Neuronal stem cell (in vitro differentiated cells): Measurements from ENCODE around the gene INPP5B.
"Not testable (repeated sequence)": the region's sequence is repeated elsewhere in the genome, so short reads cannot be mapped to it uniquely, and the experiment has no call there.

Source experiments
- DNase-seq: peaks from one replicate; pipeline ENCODE4 v3.0.0-alpha.2; 2013; ENCODE audit warnings: low spot score
- H2AFZ ChIP-seq: one replicate; pipeline ENCODE4 v1.6.1; 2013; ENCODE audit warnings: mild to moderate bottlenecking, low read length, inconsistent platforms
- H2AK5ac ChIP-seq: 2 replicates; pipeline ENCODE4 v1.6.1; 2013; ENCODE audit warnings: low read depth, mild to moderate bottlenecking, inconsistent platforms, low read length, moderate library complexity, mixed read lengths
- H2BK120ac ChIP-seq: 2 replicates; pipeline ENCODE4 v1.6.1; 2013; ENCODE audit warnings: low read depth, mild to moderate bottlenecking, inconsistent platforms, low read length, moderate library complexity, mixed read lengths
- H2BK12ac ChIP-seq: one replicate; pipeline ENCODE4 v1.6.1; 2013; ENCODE audit warnings: low read length, inconsistent platforms
- H2BK15ac ChIP-seq: 2 replicates; pipeline ENCODE4 v1.6.1; 2013; ENCODE audit warnings: mild to moderate bottlenecking, low read length, inconsistent platforms, mixed read lengths
- H2BK5ac ChIP-seq: one replicate; pipeline ENCODE4 v1.6.1; 2013; ENCODE audit warnings: inconsistent platforms, mild to moderate bottlenecking, low read length, moderate library complexity
- H3K14ac ChIP-seq: one replicate; pipeline ENCODE4 v1.6.1; 2013; ENCODE audit warnings: low read length, inconsistent platforms
- H3K18ac ChIP-seq: 2 replicates; pipeline ENCODE4 v1.6.1; 2013; ENCODE audit warnings: low read length, inconsistent platforms
- H3K23ac ChIP-seq: 2 replicates; pipeline ENCODE4 v1.6.1; 2013; ENCODE audit warnings: low read depth, mild to moderate bottlenecking, mixed read lengths, low read length, inconsistent platforms; ENCODE audit not compliant: poor library complexity
- H3K27ac ChIP-seq: replicated peaks from 3 replicates; pipeline ENCODE4 v1.5.1; 2013; ENCODE audit warnings: low read length, inconsistent platforms
- H3K27me3 ChIP-seq, 3 experiments: 2 replicates each; pipeline ENCODE4 v1.6.1; 2013; ENCODE audit warnings: low read length in 3 of 3, mild to moderate bottlenecking in 2 of 3, inconsistent platforms in 1 of 3, low read depth in 1 of 3, mixed read lengths in 1 of 3, moderate library complexity in 1 of 3; ENCODE audit not compliant: control insufficient read depth in 3 of 3, insufficient read depth in 3 of 3
- H3K36me3 ChIP-seq, 2 donors: replicated peaks in 1 of 2; 2 replicates each; pipeline ENCODE4 v1.6.1; 2013; ENCODE audit warnings: low read length in 2 of 2; ENCODE audit not compliant: control insufficient read depth in 2 of 2, insufficient read depth in 2 of 2
- H3K4ac ChIP-seq: 2 replicates; pipeline ENCODE4 v1.6.1; 2013; ENCODE audit warnings: inconsistent platforms, mild to moderate bottlenecking, low read length, moderate library complexity
- H3K4me1 ChIP-seq, 2 donors: 1 replicate in 1 of 2; 2 replicates in 1 of 2; pipeline ENCODE4 v1.6.1; 2013; ENCODE audit warnings: low read length in 2 of 2, low read depth in 1 of 2; ENCODE audit not compliant: control insufficient read depth in 2 of 2, insufficient read depth in 1 of 2
- H3K4me2 ChIP-seq: one replicate; pipeline ENCODE4 v1.6.1; 2013; ENCODE audit warnings: mild to moderate bottlenecking, low read length, inconsistent platforms; ENCODE audit not compliant: insufficient read depth, poor library complexity, severe bottlenecking
- H3K4me3 ChIP-seq, 2 donors: 2 replicates each; pipeline ENCODE4 v1.5.1; 2013; ENCODE audit warnings: low read length in 2 of 2, mild to moderate bottlenecking in 2 of 2, inconsistent platforms in 1 of 2, moderate library complexity in 1 of 2
- H3K79me1 ChIP-seq: one replicate; pipeline ENCODE4 v1.6.1; 2013; ENCODE audit warnings: low read depth, mild to moderate bottlenecking, inconsistent platforms, low read length, moderate library complexity
- H3K9ac ChIP-seq: one replicate; pipeline ENCODE4 v1.6.1; 2013; ENCODE audit warnings: mild to moderate bottlenecking, low read depth, low read length, inconsistent platforms; ENCODE audit not compliant: poor library complexity
- H3K9me3 ChIP-seq, 2 donors: replicated peaks in 1 of 2; 2 replicates each; pipeline versions ENCODE3 to v1.6.1; 2013; ENCODE audit warnings: low read length in 2 of 2, mild to moderate bottlenecking in 2 of 2, inconsistent platforms in 1 of 2, low read depth in 1 of 2, mixed read lengths in 1 of 2, moderate library complexity in 1 of 2; ENCODE audit not compliant: control insufficient read depth in 2 of 2, insufficient read depth in 1 of 2
- H4K8ac ChIP-seq: one replicate; pipeline ENCODE4 v1.6.1; 2013; ENCODE audit warnings: low read depth, mild to moderate bottlenecking, inconsistent platforms, low read length, moderate library complexity
- H4K91ac ChIP-seq: one replicate; pipeline ENCODE4 v1.6.1; 2013; ENCODE audit warnings: low read length, low read depth, mild to moderate bottlenecking, inconsistent platforms; ENCODE audit not compliant: poor library complexity
- WGBS, 2 donors: extraction: QIAGEN DNeasy Blood & Tissue Kit; methylation state at CpG; one replicate each; pipeline ENCODE4 v1.1.7; 2013; ENCODE audit warnings: missing lambda C conversion rate in 2 of 2, mixed read lengths in 1 of 2; ENCODE audit not compliant: insufficient read length in 2 of 2, insufficient replicate concordance in 1 of 2; ENCODE audit errors: extremely low coverage in 2 of 2; 5-methylcytosine and 5-hydroxymethylcytosine counted together

INPP5B gene

GRCh38 chr1:37906591-37906990, 40.3 kb downstream of the INPP5B start:
- no CpG with 5 or more reads among the region's 3 CpGs for WGBS, 2 donors
- H3K23ac ChIP-seq, H3K79me1 ChIP-seq, H2BK15ac ChIP-seq, H3K14ac ChIP-seq, H3K4me2 ChIP-seq, H3K36me3 ChIP-seq, H2AK5ac ChIP-seq, H2BK120ac ChIP-seq, H3K27me3 ChIP-seq, H4K91ac ChIP-seq, DNase-seq, H2AFZ ChIP-seq, H2BK12ac ChIP-seq, H3K4me1 ChIP-seq, H3K27ac ChIP-seq, H3K4me3 ChIP-seq, H3K18ac ChIP-seq, H4K8ac ChIP-seq, H2BK5ac ChIP-seq, H3K4ac ChIP-seq, H3K9ac ChIP-seq: not testable (repeated sequence)
- peaks cover 0 to 12% of the 10 kb centered on the region in 2 donors for H3K9me3 ChIP-seq

GRCh38 chr1:37905727-37906126, 41.1 kb downstream of the INPP5B start:
- no peak overlapping the region for H3K4ac ChIP-seq
- H2BK15ac ChIP-seq: no peak overlapping the region
- H4K91ac ChIP-seq: no peak overlapping the region
- no peak overlapping the region for H4K8ac ChIP-seq
- no peak overlapping the region for H3K9ac ChIP-seq
- no peak overlapping the region for H2BK5ac ChIP-seq
- no peak overlapping the region for H3K14ac ChIP-seq
- H3K27ac ChIP-seq: no peak overlapping the region
- no peak overlapping the region for H2AFZ ChIP-seq
- H3K27me3 ChIP-seq: no peaks in the 10 kb centered on the region
- peaks cover 0 to 4% of the 10 kb centered on the region in 2 donors for H3K36me3 ChIP-seq
- no peak overlapping the region for H2BK120ac ChIP-seq
- H2BK12ac ChIP-seq: no peak overlapping the region
- WGBS, 2 donors: no CpG with 5 or more reads among the region's 1 CpG
- H3K79me1 ChIP-seq: no peaks in the 10 kb centered on the region
- H2AK5ac ChIP-seq: no peak overlapping the region
- DNase-seq: no peak
- no peak overlapping the region for H3K23ac ChIP-seq
- no peak overlapping the region for H3K18ac ChIP-seq
- no peaks in the 10 kb centered on the region for H3K4me1 ChIP-seq
- H3K4me2 ChIP-seq: no peak overlapping the region
- H3K4me3 ChIP-seq: no peak overlapping the region
- H3K9me3 ChIP-seq: peaks cover 0 to 12% of the 10 kb centered on the region in 2 donors

GRCh38 chr1:37903921-37904320, 42.9 kb downstream of the INPP5B start:
- H3K23ac ChIP-seq, H3K27me3 ChIP-seq, H2AFZ ChIP-seq, H4K91ac ChIP-seq, H3K4me2 ChIP-seq, H3K14ac ChIP-seq, H3K4ac ChIP-seq, H2AK5ac ChIP-seq, H4K8ac ChIP-seq, H3K18ac ChIP-seq, H2BK5ac ChIP-seq, H3K9ac ChIP-seq, H3K79me1 ChIP-seq, H2BK15ac ChIP-seq, H2BK120ac ChIP-seq, DNase-seq, H3K36me3 ChIP-seq, H2BK12ac ChIP-seq, H3K27ac ChIP-seq, H3K4me3 ChIP-seq, H3K4me1 ChIP-seq: not testable (repeated sequence)
- peaks cover 0 to 12% of the 10 kb centered on the region in 2 donors for H3K9me3 ChIP-seq
- no CpG with 5 or more reads among the region's 6 CpGs for WGBS, 2 donors

DNA sequence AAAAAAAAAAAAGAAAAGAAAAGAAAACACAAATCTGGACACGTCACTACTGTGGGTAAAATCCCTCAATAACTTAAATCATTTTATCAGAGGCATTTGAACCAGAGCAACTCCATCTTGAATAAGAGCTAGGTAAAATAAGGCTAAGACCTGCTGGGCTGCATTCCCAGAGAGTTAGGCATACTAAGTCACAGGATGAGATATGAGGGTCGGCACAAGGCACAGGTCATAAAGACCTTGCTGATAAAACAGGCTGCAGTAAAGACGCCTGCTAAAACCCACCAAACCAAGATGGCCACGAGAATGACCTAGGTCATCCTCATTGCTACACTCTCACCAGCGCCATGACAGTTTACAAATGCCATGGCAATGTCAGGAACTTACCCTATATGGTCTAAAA, 43.9 kb downstream of the INPP5B start:
- Histone ChIP-seq H2BK12ac (no peak overlapping the region), H3K18ac (no peak overlapping the region), H3K23ac (no peak overlapping the region), H3K4me1 (no peaks in the 10 kb centered on the region), H3K4me3 (no peak overlapping the region), H3K27ac (no peak overlapping the region), H3K4me2 (no peak overlapping the region), H3K9ac (no peak overlapping the region), H2BK15ac (no peak overlapping the region), H3K36me3 (peaks cover 0 to 4% of the 10 kb centered on the region in 2 donors), H4K8ac (no peak overlapping the region), H2BK5ac (no peak overlapping the region), H3K79me1 (no peaks in the 10 kb centered on the region), H3K9me3 (peaks cover 0 to 15% of the 10 kb centered on the region in 2 donors), H2AFZ (no peak overlapping the region), H3K4ac (no peak overlapping the region), H2AK5ac (no peak overlapping the region), H3K27me3 (no peaks in the 10 kb centered on the region), H3K14ac (no peak overlapping the region), H4K91ac (no peak overlapping the region), H2BK120ac (no peak overlapping the region)
- no peak for DNase-seq
- no CpG with 5 or more reads among the region's 5 CpGs for WGBS, 2 donors
